Right atrium auricular region (tissue), 2 donors: ENCODE data around the gene ADK. TPM values are rescaled to one million over a fixed set of nuclear protein-coding genes. Genes with fewer than 3 reads are reported as not detected.
"Not testable (repeated sequence)": the region's sequence is repeated elsewhere in the genome, so short reads cannot be mapped to it uniquely, and the experiment has no call there.

Experiments
- DNase-seq: peaks from one replicate; pipeline ENCODE4 v3.0.0-alpha.2; 2019; ENCODE audit warnings: low spot score
- H3K27ac ChIP-seq, 2 donors: fragments of 200-600 bp; sonication (generic); 1 replicate in 1 of 2; 2 replicates in 1 of 2; pipeline ENCODE4 v1.5.1; 2016 to 2019
- H3K27me3 ChIP-seq, 2 donors: fragments of 200-600 bp; sonication (generic); one replicate each; pipeline versions ENCODE4 v1.5.1 to v1.6.0; 2017 to 2019
- H3K36me3 ChIP-seq: fragments of 200-600 bp; sonication (generic); one replicate; pipeline ENCODE4 v1.5.1; 2016
- H3K4me1 ChIP-seq, 2 donors: fragments of 200-600 bp; sonication (generic); one replicate each; pipeline versions ENCODE4 v1.5.1 to v1.6.0; 2017 to 2019
- H3K4me3 ChIP-seq, 2 donors: fragments of 200-600 bp; sonication (generic); 1 replicate in 1 of 2; 2 replicates in 1 of 2; pipeline ENCODE4 v1.5.1; 2017 to 2019; ENCODE audit warnings: mild to moderate bottlenecking in 1 of 2, moderate library complexity in 1 of 2
- H3K9me3 ChIP-seq, 2 donors: fragments of 200-600 bp; sonication (generic); one replicate each; pipeline ENCODE4 v1.5.1; 2019
- total RNA-seq, 2 donors: library from RNA; depleted of rRNA; stranded (reverse); fragments of >200 nt; gene quantifications; one replicate each; pipeline ENCODE4 v1.1.0, GENCODE V29; 2016
- TF ChIP-seq, protein P1 (sequence below), 2 donors: fragments of 200-600 bp; sonication (generic); IDR thresholded peaks; one replicate each; pipeline ENCODE4 v1.5.1; 2019; ENCODE audit warnings: antibody characterized with exemption in 2 of 2

Gene ADK
- total RNA-seq, 2 donors from 2014 or later: 23.7 to 31.6 TPM

DNA sequence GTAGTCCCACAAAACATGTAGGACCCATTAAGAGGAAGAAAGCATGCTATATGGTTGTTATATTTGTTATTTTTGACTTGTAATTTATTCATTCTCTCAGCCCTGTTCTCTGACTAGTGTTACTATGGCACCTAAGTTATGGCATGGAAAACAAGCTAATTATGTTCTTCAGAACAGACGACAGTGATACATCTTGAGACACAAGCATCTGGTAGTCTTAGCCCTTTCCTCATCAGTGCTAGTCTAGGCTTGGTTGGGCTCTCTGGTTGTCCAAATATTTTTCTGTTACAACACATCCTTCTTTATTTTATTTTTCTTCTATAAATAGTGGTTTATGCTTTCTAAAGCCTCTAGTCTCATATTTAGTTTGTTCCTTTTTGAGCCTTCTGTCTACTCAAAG is 367.0 kb downstream of the ADK start:
- Histone ChIP-seq H3K36me3 (no peaks in the 10 kb centered on the region), H3K27me3 (no peaks in the 10 kb centered on the region), H3K9me3 (peaks cover 4 to 22% of the 10 kb centered on the region in 2 donors), H3K27ac (no peak overlapping the region), H3K4me3 (no peak overlapping the region), H3K4me1 (no peaks in the 10 kb centered on the region)
- no peak for DNase-seq
- TF ChIP-seq, protein P1, sequence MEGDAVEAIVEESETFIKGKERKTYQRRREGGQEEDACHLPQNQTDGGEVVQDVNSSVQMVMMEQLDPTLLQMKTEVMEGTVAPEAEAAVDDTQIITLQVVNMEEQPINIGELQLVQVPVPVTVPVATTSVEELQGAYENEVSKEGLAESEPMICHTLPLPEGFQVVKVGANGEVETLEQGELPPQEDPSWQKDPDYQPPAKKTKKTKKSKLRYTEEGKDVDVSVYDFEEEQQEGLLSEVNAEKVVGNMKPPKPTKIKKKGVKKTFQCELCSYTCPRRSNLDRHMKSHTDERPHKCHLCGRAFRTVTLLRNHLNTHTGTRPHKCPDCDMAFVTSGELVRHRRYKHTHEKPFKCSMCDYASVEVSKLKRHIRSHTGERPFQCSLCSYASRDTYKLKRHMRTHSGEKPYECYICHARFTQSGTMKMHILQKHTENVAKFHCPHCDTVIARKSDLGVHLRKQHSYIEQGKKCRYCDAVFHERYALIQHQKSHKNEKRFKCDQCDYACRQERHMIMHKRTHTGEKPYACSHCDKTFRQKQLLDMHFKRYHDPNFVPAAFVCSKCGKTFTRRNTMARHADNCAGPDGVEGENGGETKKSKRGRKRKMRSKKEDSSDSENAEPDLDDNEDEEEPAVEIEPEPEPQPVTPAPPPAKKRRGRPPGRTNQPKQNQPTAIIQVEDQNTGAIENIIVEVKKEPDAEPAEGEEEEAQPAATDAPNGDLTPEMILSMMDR (IDR thresholded peaks at IDR 0.05): no peak

DNA sequence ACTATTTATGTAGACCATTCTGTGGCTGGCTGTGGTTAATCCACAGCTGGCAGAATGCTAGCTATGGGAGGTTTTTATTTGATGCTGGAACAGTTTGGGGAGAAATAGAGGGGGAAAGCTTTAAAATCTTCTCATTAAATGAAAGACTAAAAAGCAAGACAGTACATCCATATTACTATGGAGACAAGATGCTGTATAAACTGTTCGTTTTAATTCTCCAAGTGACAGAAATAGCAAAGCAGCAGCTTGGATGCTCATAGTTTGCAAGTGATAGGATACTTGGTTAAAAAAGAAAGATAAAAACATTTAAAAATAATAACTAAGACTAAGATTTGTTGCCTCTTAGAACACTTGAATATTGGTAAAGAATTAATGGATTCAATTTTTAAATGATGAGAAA is 370.5 kb downstream of the ADK start:
- H3K4me3 ChIP-seq: no peak overlapping the region
- no peaks in the 10 kb centered on the region for H3K9me3 ChIP-seq
- H3K4me1 ChIP-seq: no peaks in the 10 kb centered on the region
- no peaks in the 10 kb centered on the region for H3K27me3 ChIP-seq
- DNase-seq: no peak
- TF ChIP-seq, protein P1 (IDR thresholded peaks at IDR 0.05): no peak
- H3K27ac ChIP-seq: no peak overlapping the region
- no peaks in the 10 kb centered on the region for H3K36me3 ChIP-seq

DNA sequence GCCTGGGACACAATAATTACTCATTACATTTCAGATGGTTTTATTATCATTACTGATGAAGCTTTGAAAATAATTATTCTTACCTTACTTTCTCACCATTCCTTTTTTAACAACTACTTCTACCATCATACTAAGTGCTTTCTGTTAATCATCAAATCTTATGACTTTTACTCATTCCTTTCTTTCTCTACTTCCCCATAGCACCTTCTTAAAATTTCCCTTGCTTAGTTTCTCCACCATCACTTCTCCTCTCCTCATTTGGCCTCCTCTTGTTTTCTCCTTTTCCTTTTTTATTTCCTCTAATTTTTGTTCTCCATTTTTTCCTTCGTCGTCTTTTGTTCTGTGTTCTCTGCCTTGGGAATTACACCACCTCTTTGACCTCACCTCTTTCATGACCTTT is 372.2 kb downstream of the ADK start:
- DNase-seq: no peak
- Histone ChIP-seq H3K4me3 (no peak overlapping the region), H3K4me1 (no peaks in the 10 kb centered on the region), H3K9me3 (no peaks in the 10 kb centered on the region), H3K27ac (no peak overlapping the region), H3K27me3 (no peaks in the 10 kb centered on the region), H3K36me3 (no peaks in the 10 kb centered on the region)
- TF ChIP-seq, protein P1 (IDR thresholded peaks at IDR 0.05): no peak

DNA sequence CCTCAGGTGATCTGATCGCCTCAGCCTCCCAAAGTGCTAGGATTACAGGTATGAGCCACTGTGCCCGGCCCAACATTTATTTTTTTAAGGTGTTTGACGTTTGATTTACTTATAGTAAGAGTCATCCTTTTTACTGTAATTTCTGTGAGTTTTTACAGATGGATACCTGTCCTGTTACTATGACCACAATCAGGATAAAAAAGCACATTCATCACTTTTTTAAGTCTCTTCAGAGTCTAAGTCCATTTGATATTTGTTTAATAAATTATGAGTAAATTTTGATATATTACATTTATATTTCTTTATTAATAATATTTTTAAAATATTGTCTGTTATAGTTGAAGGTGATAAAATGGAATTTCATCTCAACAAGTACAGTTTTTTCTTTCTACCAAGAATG is 374.9 kb downstream of the ADK start:
- H3K27me3 ChIP-seq: no peaks in the 10 kb centered on the region
- H3K9me3 ChIP-seq: no peaks in the 10 kb centered on the region
- H3K4me1 ChIP-seq: no peaks in the 10 kb centered on the region
- no peak for DNase-seq
- no peak overlapping the region for H3K27ac ChIP-seq
- H3K4me3 ChIP-seq: no peak overlapping the region
- H3K36me3 ChIP-seq: no peaks in the 10 kb centered on the region
- TF ChIP-seq, protein P1 (IDR thresholded peaks at IDR 0.05): no peak

DNA sequence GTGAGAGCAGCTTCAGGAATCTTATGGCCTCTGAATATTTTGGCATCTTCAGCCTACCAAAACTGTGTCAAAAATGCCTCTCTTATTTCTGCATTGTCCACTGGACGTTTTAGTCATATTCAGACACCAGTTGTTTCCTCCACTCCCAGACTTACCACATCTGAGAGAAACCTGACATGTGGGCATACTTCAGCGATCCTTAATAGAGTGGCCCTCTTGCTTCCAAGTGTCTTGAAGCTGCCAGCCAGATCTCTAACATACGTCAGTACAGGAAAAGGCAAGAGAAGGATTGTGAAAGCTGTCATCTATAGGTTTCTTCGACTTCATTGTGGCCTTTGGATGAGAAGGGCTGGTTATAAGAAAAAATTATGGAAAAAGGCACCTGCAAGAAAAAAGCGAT is 376.6 kb downstream of the ADK start:
- H3K9me3 ChIP-seq, H3K4me1 ChIP-seq, H3K27me3 ChIP-seq, DNase-seq, H3K27ac ChIP-seq, H3K4me3 ChIP-seq, H3K36me3 ChIP-seq: not testable (repeated sequence)

DNA sequence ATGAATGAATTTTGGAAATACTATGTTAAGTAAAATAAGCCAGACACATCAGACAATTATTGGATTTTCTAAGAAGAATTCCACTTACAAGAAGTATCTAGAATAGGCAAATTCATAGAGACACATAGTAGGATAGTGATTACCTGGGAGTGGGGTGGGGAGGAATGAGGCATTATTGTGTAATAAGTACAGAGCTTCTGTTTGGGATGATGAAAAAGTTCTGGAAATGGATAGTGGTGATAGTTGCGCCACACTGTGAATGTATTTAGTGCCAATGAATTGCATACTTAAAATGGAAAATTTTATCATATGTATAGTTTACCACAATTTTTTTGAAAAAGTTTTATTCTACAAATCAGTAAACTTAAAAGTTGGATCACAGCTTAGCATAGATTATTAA is 378.2 kb downstream of the ADK start:
- Histone ChIP-seq H3K4me3 (no peak overlapping the region), H3K27ac (no peak overlapping the region), H3K36me3 (no peaks in the 10 kb centered on the region), H3K9me3 (no peaks in the 10 kb centered on the region), H3K27me3 (no peaks in the 10 kb centered on the region), H3K4me1 (no peaks in the 10 kb centered on the region)
- no peak for DNase-seq
- TF ChIP-seq, protein P1 (IDR thresholded peaks at IDR 0.05): no peak
